Lower leg skin (tissue), 3 donors: ENCODE measurements around the gene C19orf47.

Source experiments
- POLR2A ChIP-seq, 2 donors: fragments of 450-650 bp; IDR thresholded peaks; one replicate each; pipeline ENCODE4 v1.6.1; 2016 to 2017; ENCODE audit warnings: antibody characterized with exemption in 2 of 2, mild to moderate bottlenecking in 1 of 2, moderate library complexity in 1 of 2
- TF ChIP-seq, protein P1 (sequence below), 3 donors: fragments of 450-650 bp; IDR thresholded peaks; one replicate each; pipeline ENCODE4 v1.5.1; 2016; ENCODE audit warnings: antibody characterized with exemption in 3 of 3, mild to moderate bottlenecking in 3 of 3, moderate library complexity in 2 of 3

DNA sequence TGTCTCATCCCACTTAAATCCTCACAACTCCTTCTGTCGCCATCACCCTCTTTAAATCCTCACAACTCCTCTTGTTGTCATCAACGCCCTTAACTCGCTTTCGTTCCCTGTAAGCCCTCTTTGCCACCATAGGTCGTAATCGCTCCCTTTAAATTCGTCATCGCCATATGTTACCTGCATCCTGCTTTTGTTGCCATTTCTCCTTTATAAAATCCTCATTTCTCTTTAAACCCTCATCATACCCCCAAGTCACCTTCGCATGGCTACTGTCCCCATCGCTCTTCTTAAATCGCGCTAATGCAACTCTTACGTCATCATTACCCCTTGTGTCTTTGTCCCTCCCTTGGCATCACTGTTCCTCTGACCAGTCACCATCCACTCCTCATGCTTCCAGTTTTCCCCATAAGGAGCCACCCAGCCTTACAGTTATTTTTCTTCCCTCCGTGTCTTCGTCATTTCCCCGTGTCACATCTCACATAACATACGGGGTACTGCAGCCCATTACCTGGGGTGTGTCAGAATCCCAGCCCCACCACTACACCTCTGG lies 837 bp upstream of the C19orf47 start:
- TF ChIP-seq, protein P1, sequence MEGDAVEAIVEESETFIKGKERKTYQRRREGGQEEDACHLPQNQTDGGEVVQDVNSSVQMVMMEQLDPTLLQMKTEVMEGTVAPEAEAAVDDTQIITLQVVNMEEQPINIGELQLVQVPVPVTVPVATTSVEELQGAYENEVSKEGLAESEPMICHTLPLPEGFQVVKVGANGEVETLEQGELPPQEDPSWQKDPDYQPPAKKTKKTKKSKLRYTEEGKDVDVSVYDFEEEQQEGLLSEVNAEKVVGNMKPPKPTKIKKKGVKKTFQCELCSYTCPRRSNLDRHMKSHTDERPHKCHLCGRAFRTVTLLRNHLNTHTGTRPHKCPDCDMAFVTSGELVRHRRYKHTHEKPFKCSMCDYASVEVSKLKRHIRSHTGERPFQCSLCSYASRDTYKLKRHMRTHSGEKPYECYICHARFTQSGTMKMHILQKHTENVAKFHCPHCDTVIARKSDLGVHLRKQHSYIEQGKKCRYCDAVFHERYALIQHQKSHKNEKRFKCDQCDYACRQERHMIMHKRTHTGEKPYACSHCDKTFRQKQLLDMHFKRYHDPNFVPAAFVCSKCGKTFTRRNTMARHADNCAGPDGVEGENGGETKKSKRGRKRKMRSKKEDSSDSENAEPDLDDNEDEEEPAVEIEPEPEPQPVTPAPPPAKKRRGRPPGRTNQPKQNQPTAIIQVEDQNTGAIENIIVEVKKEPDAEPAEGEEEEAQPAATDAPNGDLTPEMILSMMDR (IDR thresholded peaks at IDR 0.05) = no peak
- no peak for TF ChIP-seq POLR2A (IDR thresholded peaks at IDR 0.05)
